Breast epithelium (tissue), 4 donors: ENCODE data around the gene UBAC2. TPM values are rescaled to one million over a fixed set of nuclear protein-coding genes. Genes with fewer than 3 reads are reported as not detected.

Experiments used
- DNase-seq, 2 donors: peaks; one replicate each; pipeline ENCODE4 v3.0.0-alpha.2; 2019; ENCODE audit warnings: low spot score in 2 of 2
- H3K27ac ChIP-seq, 2 donors: fragments of 200-600 bp; sonication (generic) in 1 of 2; one replicate each; pipeline ENCODE4 v1.5.1; 2016 to 2019; ENCODE audit warnings: mild to moderate bottlenecking in 1 of 2
- H3K27me3 ChIP-seq, 2 donors: fragments of 200-600 bp; sonication (generic) in 1 of 2; one replicate each; pipeline versions ENCODE4 v1.5.1 to v1.6.0; 2017 to 2019; ENCODE audit warnings: control low read depth in 1 of 2, mild to moderate bottlenecking in 1 of 2
- H3K36me3 ChIP-seq: fragments of 200-600 bp; one replicate; pipeline ENCODE4 v1.5.1; 2019
- H3K4me1 ChIP-seq, 2 donors: fragments of 200-600 bp; sonication (generic); one replicate each; pipeline ENCODE4 v1.5.1; 2016 to 2019; ENCODE audit warnings: control low read depth in 1 of 2
- H3K4me3 ChIP-seq, 3 donors: fragments of 200-600 bp; sonication (generic); 1 replicate in 2 of 3; 2 replicates in 1 of 3; pipeline ENCODE4 v1.5.1; 2016 to 2019; ENCODE audit warnings: mild to moderate bottlenecking in 3 of 3, moderate library complexity in 2 of 3
- H3K9me3 ChIP-seq, 2 donors: fragments of 200-600 bp; sonication (generic) in 1 of 2; one replicate each; pipeline ENCODE4 v1.5.1; 2016 to 2019; ENCODE audit warnings: control low read depth in 1 of 2
- POLR2A ChIP-seq: fragments of 450-650 bp; IDR thresholded peaks from one replicate; pipeline ENCODE4 v1.6.1; 2016; ENCODE audit warnings: antibody characterized with exemption, mild to moderate bottlenecking, moderate library complexity
- POLR2AphosphoS5 ChIP-seq, 3 donors: sonication (generic); formaldehyde crosslinking; IDR thresholded peaks; one replicate each; pipeline ENCODE4 v1.6.1; 2017; ENCODE audit warnings: antibody characterized with exemption in 3 of 3
- intact Hi-C: fragments of 100-400 bp; cut with DNase I; formaldehyde crosslinking; loops from one replicate; pipeline ENCODE4 v1.15.1; 2023; ENCODE audit warnings: low total_unique reads
- total RNA-seq, 3 donors: library from RNA; depleted of rRNA; stranded (reverse); fragments of >200 nt; gene quantifications; one replicate each; pipeline ENCODE4 v1.1.0, GENCODE V29; 2016
- TF ChIP-seq, protein P1 (sequence below), 3 donors: fragments of 450-650 bp; IDR thresholded peaks; one replicate each; pipeline ENCODE4 v1.5.1; 2016 to 2017; ENCODE audit warnings: antibody characterized with exemption in 3 of 3, mild to moderate bottlenecking in 3 of 3, moderate library complexity in 3 of 3

UBAC2 gene
- total RNA-seq, 3 donors from 2014 or later = 64.6 to 72.8 (median 65.1) TPM

DNA sequence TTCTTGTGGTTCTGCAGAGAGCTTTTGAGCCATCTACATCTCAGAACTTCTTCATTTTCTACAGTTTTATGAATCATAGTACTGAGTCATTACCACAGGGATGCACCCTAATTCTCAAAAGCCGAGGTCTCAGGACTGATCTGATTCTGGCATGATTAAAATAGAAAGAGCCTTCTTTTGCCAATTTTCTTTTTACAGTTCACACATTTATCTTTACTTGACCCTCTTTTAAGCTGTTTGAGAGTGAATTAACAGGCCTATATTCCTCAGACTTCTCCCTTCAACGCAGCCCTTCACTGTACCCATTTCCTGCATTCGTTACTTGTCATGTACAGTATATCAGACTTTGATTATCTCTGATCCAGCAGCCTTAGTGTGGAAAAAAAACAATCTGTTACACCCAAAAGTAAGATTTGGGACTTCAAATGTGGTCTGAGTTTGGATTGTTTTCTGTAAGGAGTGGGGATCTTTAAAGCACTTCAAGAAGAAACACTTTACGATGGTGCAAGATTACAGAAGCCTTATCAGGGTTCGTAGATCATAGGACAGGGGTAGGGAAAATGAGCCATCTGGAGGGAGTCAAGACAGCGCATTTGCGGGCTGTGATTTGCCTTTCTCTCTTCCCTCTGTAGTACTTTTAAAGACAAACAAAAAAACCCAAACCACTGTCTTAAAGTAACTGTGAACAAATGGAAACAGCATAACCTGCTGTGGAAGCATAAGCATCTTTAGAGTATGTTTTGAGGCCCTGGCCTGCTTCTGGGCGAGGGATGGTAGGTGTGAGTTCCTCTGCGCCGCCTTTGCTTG, 121.8 kb downstream of the UBAC2 start:
- H3K27me3 ChIP-seq = no peaks in the 10 kb centered on the region
- no peak for DNase-seq
- H3K27ac ChIP-seq = peak overlapping the region; percentile 36 to 67
- H3K36me3 ChIP-seq = no peaks in the 10 kb centered on the region
- no peak overlapping the region for H3K4me3 ChIP-seq
- TF ChIP-seq POLR2A (no peak), POLR2AphosphoS5 (IDR thresholded peaks at IDR 0.05) (no peak)
- TF ChIP-seq, protein P1, sequence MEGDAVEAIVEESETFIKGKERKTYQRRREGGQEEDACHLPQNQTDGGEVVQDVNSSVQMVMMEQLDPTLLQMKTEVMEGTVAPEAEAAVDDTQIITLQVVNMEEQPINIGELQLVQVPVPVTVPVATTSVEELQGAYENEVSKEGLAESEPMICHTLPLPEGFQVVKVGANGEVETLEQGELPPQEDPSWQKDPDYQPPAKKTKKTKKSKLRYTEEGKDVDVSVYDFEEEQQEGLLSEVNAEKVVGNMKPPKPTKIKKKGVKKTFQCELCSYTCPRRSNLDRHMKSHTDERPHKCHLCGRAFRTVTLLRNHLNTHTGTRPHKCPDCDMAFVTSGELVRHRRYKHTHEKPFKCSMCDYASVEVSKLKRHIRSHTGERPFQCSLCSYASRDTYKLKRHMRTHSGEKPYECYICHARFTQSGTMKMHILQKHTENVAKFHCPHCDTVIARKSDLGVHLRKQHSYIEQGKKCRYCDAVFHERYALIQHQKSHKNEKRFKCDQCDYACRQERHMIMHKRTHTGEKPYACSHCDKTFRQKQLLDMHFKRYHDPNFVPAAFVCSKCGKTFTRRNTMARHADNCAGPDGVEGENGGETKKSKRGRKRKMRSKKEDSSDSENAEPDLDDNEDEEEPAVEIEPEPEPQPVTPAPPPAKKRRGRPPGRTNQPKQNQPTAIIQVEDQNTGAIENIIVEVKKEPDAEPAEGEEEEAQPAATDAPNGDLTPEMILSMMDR (IDR thresholded peaks at IDR 0.05) = no peak
- intact Hi-C loops = no loop called here
- H3K9me3 ChIP-seq = no peaks in the 10 kb centered on the region
- no peaks in the 10 kb centered on the region for H3K4me1 ChIP-seq

DNA sequence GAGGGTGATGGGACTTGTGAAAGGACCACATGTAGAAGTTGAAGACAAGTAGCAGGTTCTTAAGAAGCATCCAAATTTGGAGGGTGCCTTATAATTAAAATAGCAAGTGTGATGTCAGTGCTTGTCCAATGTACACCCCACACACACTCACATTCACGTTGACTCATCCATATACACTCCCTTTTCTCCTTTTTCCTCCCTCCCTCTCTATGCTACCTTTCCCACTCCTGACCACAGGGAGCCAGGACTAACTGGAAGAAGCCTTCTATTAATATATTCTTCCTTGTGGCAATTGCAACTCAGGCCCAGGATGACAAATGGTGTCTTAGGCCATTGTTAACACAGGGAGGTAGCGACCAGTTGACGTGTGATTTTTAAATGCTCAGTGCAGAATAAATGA, 122.8 kb downstream of the UBAC2 start:
- Histone ChIP-seq H3K4me1 (no peaks in the 10 kb centered on the region), H3K9me3 (no peaks in the 10 kb centered on the region), H3K27ac (peak overlapping the region in 1 of 2 donors; percentile 67), H3K36me3 (no peaks in the 10 kb centered on the region), H3K27me3 (no peaks in the 10 kb centered on the region), H3K4me3 (no peak overlapping the region)
- DNase-seq = no peak
- intact Hi-C loops = no loop called here
- TF ChIP-seq, protein P1 (IDR thresholded peaks at IDR 0.05) = no peak
- TF ChIP-seq POLR2AphosphoS5 (IDR thresholded peaks at IDR 0.05) (no peak), POLR2A (no peak)

DNA sequence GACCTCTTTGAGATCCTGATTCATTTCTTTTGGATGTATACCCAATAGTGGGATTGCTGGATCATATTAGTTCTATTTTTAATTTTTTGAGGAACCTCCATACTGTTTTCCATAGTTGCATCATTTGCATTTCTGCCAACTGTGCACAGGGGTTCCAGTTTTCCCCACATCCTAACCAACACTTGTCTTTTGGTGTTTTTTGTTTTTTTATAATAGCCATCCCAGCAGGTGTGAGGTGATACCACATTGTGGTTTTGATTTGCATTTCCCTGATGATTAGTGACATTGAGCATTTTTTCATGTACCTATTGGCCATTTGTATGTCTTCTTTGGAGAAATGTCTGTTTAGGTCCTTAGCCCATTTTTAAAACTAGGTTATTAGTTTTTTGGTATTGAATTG, 125.4 kb downstream of the UBAC2 start:
- H3K36me3 ChIP-seq = no peaks in the 10 kb centered on the region
- intact Hi-C loops = no loop called here
- TF ChIP-seq, protein P1 (IDR thresholded peaks at IDR 0.05) = no peak
- TF ChIP-seq POLR2AphosphoS5 (IDR thresholded peaks at IDR 0.05) = no peak
- no peak for TF ChIP-seq POLR2A
- H3K27ac ChIP-seq = no peak overlapping the region
- no peaks in the 10 kb centered on the region for H3K27me3 ChIP-seq
- H3K4me3 ChIP-seq = no peak overlapping the region
- DNase-seq = no peak
- no peaks in the 10 kb centered on the region for H3K9me3 ChIP-seq
- no peaks in the 10 kb centered on the region for H3K4me1 ChIP-seq

DNA sequence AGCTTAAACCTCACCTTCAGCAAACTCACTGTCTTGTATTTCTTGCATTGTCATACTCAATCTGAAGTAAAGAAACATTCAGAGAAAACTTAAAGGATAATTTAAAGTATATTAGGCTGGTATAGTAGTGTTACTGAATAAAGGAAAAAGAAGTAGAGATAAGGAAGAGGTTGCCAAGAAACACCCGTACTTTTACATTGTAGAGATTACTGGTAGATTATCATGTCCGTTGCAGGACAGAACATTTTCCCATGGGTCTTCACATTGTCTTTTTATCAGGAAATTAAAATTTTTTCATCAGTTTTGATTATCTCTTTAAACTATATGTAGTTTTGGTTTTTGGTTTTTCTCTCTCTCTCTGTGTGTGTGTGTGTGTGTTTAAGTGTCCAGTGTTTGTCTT, 126.5 kb downstream of the UBAC2 start:
- TF ChIP-seq, protein P1 (IDR thresholded peaks at IDR 0.05) = no peak
- no peak for TF ChIP-seq POLR2AphosphoS5 (IDR thresholded peaks at IDR 0.05)
- TF ChIP-seq POLR2A = no peak
- no peak overlapping the region for H3K4me3 ChIP-seq
- no peaks in the 10 kb centered on the region for H3K4me1 ChIP-seq
- no peaks in the 10 kb centered on the region for H3K27me3 ChIP-seq
- intact Hi-C loops = no loop called here
- H3K9me3 ChIP-seq = no peaks in the 10 kb centered on the region
- H3K36me3 ChIP-seq = no peaks in the 10 kb centered on the region
- no peak for DNase-seq
- H3K27ac ChIP-seq = no peak overlapping the region

DNA sequence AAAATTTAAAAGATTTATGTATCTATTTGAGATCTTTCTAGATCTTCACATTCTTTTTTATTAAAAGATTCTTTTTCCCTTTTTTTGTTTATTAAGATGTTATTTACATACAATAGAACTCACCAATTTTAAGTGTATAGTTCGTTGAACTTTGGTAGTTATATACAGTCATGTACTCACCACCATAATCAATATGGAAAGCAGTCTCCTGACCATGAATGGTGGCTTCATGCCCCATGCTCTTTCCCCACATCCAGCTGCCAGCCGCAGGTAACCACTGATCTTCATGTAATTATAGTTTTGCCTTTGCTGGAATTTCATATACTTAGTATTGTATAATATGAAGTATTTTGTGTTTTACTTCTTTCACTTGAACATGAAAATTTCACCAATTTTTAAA, 127.1 kb downstream of the UBAC2 start:
- intact Hi-C loops = no loop called here
- no peak for DNase-seq
- no peak for TF ChIP-seq POLR2A
- TF ChIP-seq POLR2AphosphoS5 (IDR thresholded peaks at IDR 0.05) = no peak
- TF ChIP-seq, protein P1 (IDR thresholded peaks at IDR 0.05) = no peak
- Histone ChIP-seq H3K27me3 (no peaks in the 10 kb centered on the region), H3K9me3 (no peaks in the 10 kb centered on the region), H3K4me3 (no peak overlapping the region), H3K4me1 (no peaks in the 10 kb centered on the region), H3K36me3 (no peaks in the 10 kb centered on the region), H3K27ac (no peak overlapping the region)
